MCF 10A (cell line): ENCODE data around the gene CAT. TPM values are rescaled to one million over a fixed set of nuclear protein-coding genes. Genes with fewer than 3 reads are reported as not detected.

Source experiments
- BruUV-seq: library from RNA; stranded (reverse); fragments of 400-500 nt; replicated peaks from 2 replicates; lab custom pipeline; 2021; lab: Mats Ljungman, UMichigan
- CTCF ChIA-PET: fragments of 300-600 bp; sonication (Branson Sonifier 250); formaldehyde crosslinking; extraction: SDS; loops from one replicate; lab custom pipeline; 2021; ENCODE audit warnings: antibody characterized with exemption, inconsistent platforms; lab: Yijun Ruan, JAX
- POLR2A ChIA-PET: fragments of 300-600, 350-650 bp; sonication (Branson Sonifier 250); formaldehyde crosslinking; extraction: SDS; loops from one replicate; lab custom pipeline; 2020; ENCODE audit warnings: antibody characterized with exemption, inconsistent platforms; lab: Yijun Ruan, JAX
- DNase-seq: peaks from one replicate; pipeline ENCODE4 v3.0.0-alpha.2; 2018; ENCODE audit not compliant: unreplicated experiment
- H3K27ac Mint-ChIP-seq: one replicate; pipeline ENCODE4 v1.8.0; 2022; ENCODE audit warnings: mild to moderate bottlenecking, low read depth, mixed read lengths; ENCODE audit not compliant: unreplicated experiment
- H3K27me3 Mint-ChIP-seq: one replicate; pipeline ENCODE4 v1.8.0; 2022; ENCODE audit warnings: mixed read lengths; ENCODE audit not compliant: insufficient read depth, unreplicated experiment
- H3K36me3 Mint-ChIP-seq: one replicate; pipeline ENCODE4 v1.8.0; 2022; ENCODE audit warnings: mild to moderate bottlenecking, moderate library complexity, mixed read lengths; ENCODE audit not compliant: insufficient read depth, unreplicated experiment
- H3K4me1 Mint-ChIP-seq: one replicate; pipeline ENCODE4 v1.8.0; 2022; ENCODE audit warnings: mixed read lengths; ENCODE audit not compliant: insufficient read depth, unreplicated experiment
- H3K4me3 Mint-ChIP-seq: one replicate; pipeline ENCODE4 v1.8.0; 2022; ENCODE audit warnings: mild to moderate bottlenecking, moderate library complexity, mixed read lengths; ENCODE audit not compliant: unreplicated experiment
- H3K9me3 Mint-ChIP-seq: one replicate; pipeline ENCODE4 v1.8.0; 2022; ENCODE audit warnings: mixed read lengths; ENCODE audit not compliant: unreplicated experiment
- CTCF ChIP-seq: fragments of 200-600 bp; IDR thresholded peaks from one replicate; pipeline ENCODE4 v1.8.0; 2022; ENCODE audit warnings: antibody characterized with exemption, mild to moderate bottlenecking; ENCODE audit not compliant: unreplicated experiment
- intact Hi-C: fragments of 100-400 bp; cut with micrococcal nuclease; formaldehyde crosslinking; loops from 2 replicates; pipeline ENCODE4 v1.14.1; 2022
- total RNA-seq: library from RNA; stranded (reverse); gene quantifications from 2 replicates; pipeline ENCODE4 v1.2.3, GENCODE V29; 2022

Gene CAT
- total RNA-seq, 1 experiment from 2014 or later, result 12.1 TPM

GRCh38 chr11:34433899-34434298 is 4.8 kb upstream of the CAT start:
- Mint-ChIP-seq H3K4me3 (no peak overlapping the region), H3K27me3 (no peaks in the 10 kb centered on the region), H3K36me3 (no peaks in the 10 kb centered on the region), H3K9me3 (no peaks in the 10 kb centered on the region), H3K27ac (no peak overlapping the region), H3K4me1 (no peaks in the 10 kb centered on the region)
- DNase-seq, result no peak
- POLR2A ChIA-PET, result no interaction called here
- CTCF ChIA-PET, result interaction anchor here (0.6 kb wide), 1 partner anchor 1216 kb away, joined by 3 read pairs; no protein-coding TSS in a partner anchor
- BruUV-seq, result no TSS peak
- intact Hi-C loops, result no loop called here
- no peak for TF ChIP-seq CTCF

GRCh38 chr11:34437224-34438125 is 1.3 kb upstream of the CAT start:
- no peak for DNase-seq
- H3K4me3 Mint-ChIP-seq, result peak overlapping the region; percentile 97
- H3K27me3 Mint-ChIP-seq, result no peaks in the 10 kb centered on the region
- BruUV-seq, result no TSS peak
- intact Hi-C loops, result loop anchor here (2.0 kb wide), 1 partner anchor 67 kb away; no protein-coding TSS in a partner anchor
- no peaks in the 10 kb centered on the region for H3K9me3 Mint-ChIP-seq
- POLR2A ChIA-PET, result interaction anchor here (0.6 to 4.2 kb wide), 18 partner anchors 7 to 478 kb away, joined by 3 to 45 read pairs (median 4); no protein-coding TSS in a partner anchor
- no peak for TF ChIP-seq CTCF
- H3K4me1 Mint-ChIP-seq, result peaks cover 9% of the 10 kb centered on the region
- H3K36me3 Mint-ChIP-seq, result no peaks in the 10 kb centered on the region
- H3K27ac Mint-ChIP-seq, result no peak overlapping the region
- CTCF ChIA-PET, result interaction anchor here (0.5 to 1.6 kb wide), 10 partner anchors 21 to 173 kb away, joined by 3 to 6 read pairs (median 4); no protein-coding TSS in a partner anchor

- peaks cover 9% of the 10 kb centered on the region for H3K4me1 Mint-ChIP-seq
- POLR2A ChIA-PET, result interaction anchor here (0.7 to 4.2 kb wide), 18 partner anchors 9 to 476 kb away, joined by 3 to 45 read pairs (median 6); no protein-coding TSS in a partner anchor
- DNase-seq, result no peak
- no peaks in the 10 kb centered on the region for H3K9me3 Mint-ChIP-seq
- intact Hi-C loops, result loop anchor here (2.0 kb wide), 1 partner anchor 69 kb away; no protein-coding TSS in a partner anchor
- no peaks in the 10 kb centered on the region for H3K36me3 Mint-ChIP-seq
- no TSS peak for BruUV-seq
- CTCF ChIA-PET, result interaction anchor here (0.6 to 2.4 kb wide), 8 partner anchors 22 to 718 kb away, joined by 3 to 8 read pairs (median 3); no protein-coding TSS in a partner anchor
- no peak for TF ChIP-seq CTCF
- H3K27ac Mint-ChIP-seq, result peak overlapping the region; percentile 96
- H3K4me3 Mint-ChIP-seq, result peak overlapping the region; percentile 97
- no peaks in the 10 kb centered on the region for H3K27me3 Mint-ChIP-seq
These were observed 970 bp downstream of the CAT start for GRCh38 chr11:34439610-34440198.

- CTCF ChIA-PET, result interaction anchor here (0.7 to 1.3 kb wide), 2 partner anchors 22 to 249 kb away, joined by 3 to 4 read pairs; no protein-coding TSS in a partner anchor
- no peak for DNase-seq
- H3K27me3 Mint-ChIP-seq, result no peaks in the 10 kb centered on the region
- BruUV-seq, result no TSS peak
- no peak overlapping the region for H3K27ac Mint-ChIP-seq
- no peaks in the 10 kb centered on the region for H3K36me3 Mint-ChIP-seq
- H3K4me1 Mint-ChIP-seq, result peaks cover 9% of the 10 kb centered on the region
- intact Hi-C loops, result no loop called here
- POLR2A ChIA-PET, result interaction anchor here (0.9 kb wide), 1 partner anchor 337 kb away, joined by 4 read pairs; no protein-coding TSS in a partner anchor
- H3K9me3 Mint-ChIP-seq, result no peaks in the 10 kb centered on the region
- no peak for TF ChIP-seq CTCF
- no peak overlapping the region for H3K4me3 Mint-ChIP-seq
These were observed 3.1 kb downstream of the CAT start for GRCh38 chr11:34441814-34442213.
